ENCODE measurements around the gene MFSD1. TPM values are rescaled to one million over a fixed set of nuclear protein-coding genes. Genes with fewer than 3 reads are reported as not detected.

Gene MFSD1
- total and polyA plus RNA-seq, 2 of the 8 experiments (the other 6 are each of a cell fraction or from before 2014, with no cell fraction given): 9.3 to 11.5 TPM

GRCh38 chr3:158831861-158832260, 30.0 kb downstream of the MFSD1 start:
- Histone ChIP-seq H4K91ac (replicated peaks; ENCODE audit: insufficient read length, low read length) (no peak overlapping the region), H3K36me3 (ENCODE audit: control insufficient read depth in 2 of 4, insufficient read depth in 4 of 4, low read length in 3 of 4) (no peaks in the 10 kb centered on the region), H3K9me3 (ENCODE audit: insufficient read depth in 2 of 2, low read depth in 1 of 2, low read length in 1 of 2) (no peaks in the 10 kb centered on the region), H2BK20ac (ENCODE audit: low read length) (no peak overlapping the region), H3K18ac (ENCODE audit: extremely low read depth, low read length) (no peak overlapping the region), H2BK5ac (ENCODE audit: low read depth, low read length) (no peak overlapping the region), H2BK12ac (ENCODE audit: low read depth, low read length) (no peak overlapping the region), H3K14ac (ENCODE audit: insufficient read length) (no peak overlapping the region), H3K4me2 (ENCODE audit: insufficient read depth in 1 of 2, low read depth in 2 of 2, low read length in 2 of 2) (no peak overlapping the region), H2AFZ (ENCODE audit: low read length) (no peak overlapping the region), H3K4me1 (replicated peaks in 1 of 4; ENCODE audit: control insufficient read depth in 3 of 4, insufficient read depth in 4 of 4, low read length in 3 of 4) (no peaks in the 10 kb centered on the region), H3K27ac (ENCODE audit: low read depth, low read length) (no peak overlapping the region), H3K9ac (replicated peaks in 1 of 4; ENCODE audit: extremely low read depth in 1 of 4, low read depth in 3 of 4, low read length in 3 of 4) (no peak overlapping the region), H3K4me3 (ENCODE audit: extremely low read depth in 1 of 4, insufficient read depth in 2 of 4, low read depth in 3 of 4, low read length in 4 of 4) (no peak overlapping the region), H3K79me2 (ENCODE audit: control insufficient read depth in 1 of 2, insufficient read depth in 2 of 2, low read length in 2 of 2) (no peaks in the 10 kb centered on the region), H3K23ac (ENCODE audit: insufficient read length) (no peak overlapping the region), H2AK5ac (ENCODE audit: low read depth, low read length) (no peak overlapping the region), H3K4ac (replicated peaks; ENCODE audit: insufficient read length, low read depth, low read length) (no peak overlapping the region), H3K56ac (replicated peaks; ENCODE audit: insufficient read length, low read depth, low read length) (no peak overlapping the region), H4K8ac (ENCODE audit: extremely low read depth, insufficient read depth, low read length) (no peak overlapping the region), H2BK15ac (ENCODE audit: low read length) (no peak overlapping the region), H3K27me3 (replicated peaks in 1 of 4; ENCODE audit: control insufficient read depth in 3 of 4, extremely low read depth in 1 of 4, insufficient read depth in 3 of 4, low read length in 3 of 4) (no peaks in the 10 kb centered on the region), H4K20me1 (replicated peaks in 1 of 2; ENCODE audit: control insufficient read depth in 1 of 2, insufficient read depth in 2 of 2, low read length in 2 of 2) (no peaks in the 10 kb centered on the region), H2BK120ac (replicated peaks; ENCODE audit: low read depth, low read length) (no peak overlapping the region), H3K79me1 (ENCODE audit: low read depth, low read length) (no peaks in the 10 kb centered on the region), H4K5ac (ENCODE audit: insufficient read length, low read depth, low read length) (no peak overlapping the region), H3K23me2 (ENCODE audit: low read depth, low read length) (no peaks in the 10 kb centered on the region)
- no peak for FAIRE-seq
- WGBS, 2 experiments (ENCODE audit: extremely low coverage in 1 of 2, insufficient coverage in 1 of 2, insufficient read length in 1 of 2, insufficient replicate concordance in 2 of 2, low coverage in 1 of 2, low lambda C conversion rate in 2 of 2, missing lambda C conversion rate in 1 of 2): 97% methylated on average over 2 of the region's 2 CpGs; no CpG with 5 or more reads in 1 of the 2 experiments
- CTCF ChIA-PET (ENCODE audit: partially characterized antibody): interaction anchor here (0.6 to 1.8 kb wide), 4 partner anchors 75 to 688 kb away, joined by 3 to 4 read pairs (median 4); no protein-coding TSS in a partner anchor
- POLR2A ChIA-PET (ENCODE audit: partially characterized antibody): no interaction called here
- DNase-seq (ENCODE audit: low read depth in 1 of 2, low spot score in 2 of 2): no peak
- TF ChIP-seq SIX5 (IDR thresholded peaks at IDR 0.05; ENCODE audit: low read depth, low read length) (no peak), GTF2F1 (IDR thresholded peaks at IDR 0.05; ENCODE audit: borderline replicate concordance, low read depth, low read length) (no peak), HDAC2 (IDR thresholded peaks at IDR 0.05; ENCODE audit: borderline replicate concordance in 1 of 2, low read depth in 2 of 2, low read length in 2 of 2) (no peak), JUND (IDR thresholded peaks at IDR 0.05; ENCODE audit: low read length) (no peak), KDM5A (IDR thresholded peaks at IDR 0.05; ENCODE audit: low read length) (no peak), BCL11A (IDR thresholded peaks at IDR 0.05; ENCODE audit: low read depth in 2 of 2, low read length in 2 of 2) (no peak), RAD21 (IDR thresholded peaks at IDR 0.05 in 1 of 2, conservative IDR thresholded peaks at IDR 0.05 in 1 of 2; ENCODE audit: low read depth in 2 of 2, low read length in 2 of 2) (no peak), E2F6 (IDR thresholded peaks at IDR 0.05) (no peak), MAX (IDR thresholded peaks at IDR 0.05) (no peak), HDAC6 (IDR thresholded peaks at IDR 0.05; ENCODE audit: low read depth, low read length) (no peak), NRF1 (IDR thresholded peaks at IDR 0.05; ENCODE audit: low read depth, low read length) (no peak), CREB1 (IDR thresholded peaks at IDR 0.05) (no peak), SIN3A (conservative IDR thresholded peaks at IDR 0.05 in 1 of 2, IDR thresholded peaks at IDR 0.05 in 1 of 2; ENCODE audit: low read depth in 1 of 2, low read length in 2 of 2) (no peak), CEBPB (IDR thresholded peaks at IDR 0.05; ENCODE audit: low read depth, low read length) (no peak)

Data from H1 (cell line).